Sigmoid colon (tissue), 4 donors: ENCODE measurements around the gene CSTA.

Experiments used
- EP300 ChIP-seq, 4 donors: sonication (generic); formaldehyde crosslinking; IDR thresholded peaks; one replicate each; pipeline ENCODE4 v1.6.1; 2017; ENCODE audit warnings: antibody characterized with exemption in 4 of 4
- POLR2A ChIP-seq, 2 donors: fragments of 450-650 bp; IDR thresholded peaks; one replicate each; pipeline ENCODE4 v1.6.1; 2016; ENCODE audit warnings: antibody characterized with exemption in 2 of 2, mild to moderate bottlenecking in 2 of 2, moderate library complexity in 2 of 2
- POLR2AphosphoS5 ChIP-seq, 4 donors: sonication (generic); formaldehyde crosslinking; IDR thresholded peaks; one replicate each; pipeline ENCODE4 v1.6.1; 2017; ENCODE audit warnings: antibody characterized with exemption in 4 of 4
- TF ChIP-seq, protein P1 (sequence below), 4 experiments: fragments of 450-650 bp in 3 of 4; fragments of 200-600 bp in 1 of 4; IDR thresholded peaks; one replicate each; pipeline ENCODE4 v1.5.1; 2016 to 2019; ENCODE audit warnings: antibody characterized with exemption in 4 of 4, mild to moderate bottlenecking in 3 of 4, moderate library complexity in 2 of 4

- TF ChIP-seq, protein P1, sequence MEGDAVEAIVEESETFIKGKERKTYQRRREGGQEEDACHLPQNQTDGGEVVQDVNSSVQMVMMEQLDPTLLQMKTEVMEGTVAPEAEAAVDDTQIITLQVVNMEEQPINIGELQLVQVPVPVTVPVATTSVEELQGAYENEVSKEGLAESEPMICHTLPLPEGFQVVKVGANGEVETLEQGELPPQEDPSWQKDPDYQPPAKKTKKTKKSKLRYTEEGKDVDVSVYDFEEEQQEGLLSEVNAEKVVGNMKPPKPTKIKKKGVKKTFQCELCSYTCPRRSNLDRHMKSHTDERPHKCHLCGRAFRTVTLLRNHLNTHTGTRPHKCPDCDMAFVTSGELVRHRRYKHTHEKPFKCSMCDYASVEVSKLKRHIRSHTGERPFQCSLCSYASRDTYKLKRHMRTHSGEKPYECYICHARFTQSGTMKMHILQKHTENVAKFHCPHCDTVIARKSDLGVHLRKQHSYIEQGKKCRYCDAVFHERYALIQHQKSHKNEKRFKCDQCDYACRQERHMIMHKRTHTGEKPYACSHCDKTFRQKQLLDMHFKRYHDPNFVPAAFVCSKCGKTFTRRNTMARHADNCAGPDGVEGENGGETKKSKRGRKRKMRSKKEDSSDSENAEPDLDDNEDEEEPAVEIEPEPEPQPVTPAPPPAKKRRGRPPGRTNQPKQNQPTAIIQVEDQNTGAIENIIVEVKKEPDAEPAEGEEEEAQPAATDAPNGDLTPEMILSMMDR (IDR thresholded peaks at IDR 0.05): no peak
- TF ChIP-seq POLR2AphosphoS5 (IDR thresholded peaks at IDR 0.05) (no peak), EP300 (IDR thresholded peaks at IDR 0.05) (no peak), POLR2A (IDR thresholded peaks at IDR 0.05) (no peak)
These were observed 24.1 kb downstream of the CSTA start for GRCh38 chr3:122349171-122349570.
